Measurements from ENCODE around the gene ELAPOR1.
A peak's percentile ranks its signal among the peaks of the same experiment; 100 is the strongest.

Gene ELAPOR1

GRCh38 chr1:109109906-109110305 is 4.0 kb upstream of the ELAPOR1 start:
- TF ChIP-seq CTCF (IDR thresholded peaks at IDR 0.05; ENCODE audit: low read depth, low read length), result no peak

GRCh38 chr1:109111386-109112055 is 2.4 kb upstream of the ELAPOR1 start:
- in situ Hi-C loops (cut with HindIII; ENCODE audit: low sequenced_read_pairs), result no loop called here
- TF ChIP-seq CTCF (IDR thresholded peaks at IDR 0.05; ENCODE audit: low read depth, low read length), result no peak
- no peak for DNase-seq (ENCODE audit: low read depth, low spot score)
- H3K4me3 ChIP-seq (ENCODE audit: low read depth, low read length), result no peak overlapping the region

More at GRCh38 chr1:109109906-109110305, 4.0 kb upstream of the ELAPOR1 start:
- in situ Hi-C loops (cut with HindIII; ENCODE audit: low sequenced_read_pairs), result no loop called here
- no peak for DNase-seq (ENCODE audit: low read depth, low spot score)
- H3K4me3 ChIP-seq (ENCODE audit: low read depth, low read length), result no peak overlapping the region

- in situ Hi-C loops (cut with HindIII; ENCODE audit: low sequenced_read_pairs), result no loop called here
- TF ChIP-seq CTCF (IDR thresholded peaks at IDR 0.05; ENCODE audit: low read depth, low read length), result peak; percentile 25
- no peak overlapping the region for H3K4me3 ChIP-seq (ENCODE audit: low read depth, low read length)
- DNase-seq (ENCODE audit: low read depth, low spot score), result peak; percentile 21
Measured at GRCh38 chr1:109112056-109112651, 1.8 kb upstream of the ELAPOR1 start.

- peak; percentile 97 for TF ChIP-seq CTCF (IDR thresholded peaks at IDR 0.05; ENCODE audit: low read depth, low read length)
- H3K4me3 ChIP-seq (ENCODE audit: low read depth, low read length), result no peak overlapping the region
- in situ Hi-C loops (cut with HindIII; ENCODE audit: low sequenced_read_pairs), result no loop called here
- DNase-seq (ENCODE audit: low read depth, low spot score), result peak; percentile 89
Measured at GRCh38 chr1:109112652-109113285, 1.1 kb upstream of the ELAPOR1 start.

- no peak for DNase-seq (ENCODE audit: low read depth, low spot score)
- in situ Hi-C loops (cut with HindIII; ENCODE audit: low sequenced_read_pairs), result no loop called here
- no peak for TF ChIP-seq CTCF (IDR thresholded peaks at IDR 0.05; ENCODE audit: low read depth, low read length)
- H3K4me3 ChIP-seq (ENCODE audit: low read depth, low read length), result no peak overlapping the region
Measured at GRCh38 chr1:109114342-109114674, 393 bp downstream of the ELAPOR1 start.

GRCh38 chr1:109115685-109116084 is 1.8 kb downstream of the ELAPOR1 start:
- TF ChIP-seq CTCF (IDR thresholded peaks at IDR 0.05; ENCODE audit: low read depth, low read length), result no peak
- in situ Hi-C loops (cut with HindIII; ENCODE audit: low sequenced_read_pairs), result no loop called here
- H3K4me3 ChIP-seq (ENCODE audit: low read depth, low read length), result no peak overlapping the region
- no peak for DNase-seq (ENCODE audit: low read depth, low spot score)

Data from astrocyte of the spinal cord (primary cell).